Glutamatergic neuron (in vitro differentiated cells): ENCODE data around the gene STIM2. TPM values are rescaled to one million over a fixed set of nuclear protein-coding genes. Genes with fewer than 3 reads are reported as not detected.

Source experiments
- DNase-seq: peaks from one replicate; pipeline ENCODE4 v3.0.0; 2022
- H3K27ac Mint-ChIP-seq: one replicate; pipeline ENCODE4 v1.8.0; 2020; ENCODE audit warnings: mild to moderate bottlenecking, mixed read lengths, inconsistent platforms; ENCODE audit not compliant: unreplicated experiment
- H3K27me3 Mint-ChIP-seq: one replicate; pipeline ENCODE4 v1.8.0; 2020; ENCODE audit warnings: mild to moderate bottlenecking, moderate library complexity, mixed read lengths, inconsistent platforms; ENCODE audit not compliant: unreplicated experiment
- H3K36me3 Mint-ChIP-seq: one replicate; pipeline ENCODE4 v1.8.0; 2020; ENCODE audit warnings: mild to moderate bottlenecking, mixed read lengths, inconsistent platforms; ENCODE audit not compliant: unreplicated experiment
- H3K4me1 Mint-ChIP-seq: one replicate; pipeline ENCODE4 v1.8.0; 2020; ENCODE audit warnings: mild to moderate bottlenecking, low read depth, mixed read lengths, inconsistent platforms; ENCODE audit not compliant: unreplicated experiment
- H3K4me3 Mint-ChIP-seq: one replicate; pipeline ENCODE4 v1.8.0; 2020; ENCODE audit warnings: mild to moderate bottlenecking, mixed read lengths, inconsistent platforms; ENCODE audit not compliant: unreplicated experiment
- H3K9me3 Mint-ChIP-seq: one replicate; pipeline ENCODE4 v1.8.0; 2020; ENCODE audit warnings: mild to moderate bottlenecking, moderate library complexity, mixed read lengths, inconsistent platforms; ENCODE audit not compliant: unreplicated experiment
- CTCF ChIP-seq: fragments of 200-600 bp; sonication (generic); IDR thresholded peaks from one replicate; pipeline ENCODE4 v1.5.0; 2021; ENCODE audit not compliant: partially characterized antibody, unreplicated experiment
- total RNA-seq: library from RNA; stranded (reverse); fragmentation: NEBNext Ultra II Directional; extraction: Animal tissue kit (Norgen Biotek cat#: 25700); gene quantifications from one replicate; pipeline ENCODE4 v1.2.1, GENCODE V29; 2021; ENCODE audit not compliant: unreplicated experiment

Gene STIM2
- total RNA-seq, 1 donor from 2014 or later, result 28.2 TPM

DNA sequence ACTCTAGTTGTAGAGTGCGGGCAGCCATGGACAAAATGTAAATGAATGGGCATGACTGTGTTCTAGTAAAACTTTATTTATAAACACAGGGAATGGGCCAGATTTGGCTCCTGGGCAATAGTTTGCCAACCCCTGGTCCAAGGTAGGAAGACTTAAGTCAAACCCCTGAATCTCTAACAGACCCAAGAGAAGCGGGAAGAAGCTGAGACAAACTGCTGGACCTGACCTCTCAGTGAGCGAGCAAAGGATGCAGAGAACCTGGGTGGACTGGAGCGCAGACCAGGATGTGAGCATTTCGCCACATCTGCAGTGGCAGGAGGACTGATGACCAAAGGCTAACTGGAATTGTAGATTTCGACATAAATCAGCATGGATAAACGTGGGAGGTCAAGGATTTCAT lies 201.6 kb downstream of the STIM2 start:
- H3K36me3 Mint-ChIP-seq, result no peaks in the 10 kb centered on the region
- no peak overlapping the region for H3K27ac Mint-ChIP-seq
- no peaks in the 10 kb centered on the region for H3K9me3 Mint-ChIP-seq
- peaks cover 1% of the 10 kb centered on the region for H3K27me3 Mint-ChIP-seq
- DNase-seq, result no peak
- no peak overlapping the region for H3K4me3 Mint-ChIP-seq
- TF ChIP-seq CTCF, result no peak
- H3K4me1 Mint-ChIP-seq, result no peaks in the 10 kb centered on the region

DNA sequence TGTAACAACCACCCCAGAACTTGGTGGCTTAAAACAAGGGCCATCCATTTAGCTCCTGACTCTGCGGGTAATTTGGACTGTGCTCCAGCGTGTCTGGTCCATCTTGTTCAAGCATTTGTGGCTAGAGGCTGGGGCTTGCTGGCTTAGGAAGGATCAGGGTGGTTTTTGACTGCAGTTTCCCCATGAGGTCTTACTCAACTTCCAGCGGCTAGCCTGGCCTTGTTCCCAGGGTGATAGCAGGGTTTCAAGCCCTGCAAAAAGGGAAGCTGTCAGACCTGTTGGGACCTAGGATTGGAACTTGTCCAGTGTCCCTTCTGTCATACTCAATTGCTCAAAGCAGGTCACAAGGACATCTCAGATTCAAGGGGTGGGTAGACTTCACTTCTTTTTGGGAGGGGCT lies 205.9 kb downstream of the STIM2 start:
- H3K27ac Mint-ChIP-seq, result no peak overlapping the region

DNA sequence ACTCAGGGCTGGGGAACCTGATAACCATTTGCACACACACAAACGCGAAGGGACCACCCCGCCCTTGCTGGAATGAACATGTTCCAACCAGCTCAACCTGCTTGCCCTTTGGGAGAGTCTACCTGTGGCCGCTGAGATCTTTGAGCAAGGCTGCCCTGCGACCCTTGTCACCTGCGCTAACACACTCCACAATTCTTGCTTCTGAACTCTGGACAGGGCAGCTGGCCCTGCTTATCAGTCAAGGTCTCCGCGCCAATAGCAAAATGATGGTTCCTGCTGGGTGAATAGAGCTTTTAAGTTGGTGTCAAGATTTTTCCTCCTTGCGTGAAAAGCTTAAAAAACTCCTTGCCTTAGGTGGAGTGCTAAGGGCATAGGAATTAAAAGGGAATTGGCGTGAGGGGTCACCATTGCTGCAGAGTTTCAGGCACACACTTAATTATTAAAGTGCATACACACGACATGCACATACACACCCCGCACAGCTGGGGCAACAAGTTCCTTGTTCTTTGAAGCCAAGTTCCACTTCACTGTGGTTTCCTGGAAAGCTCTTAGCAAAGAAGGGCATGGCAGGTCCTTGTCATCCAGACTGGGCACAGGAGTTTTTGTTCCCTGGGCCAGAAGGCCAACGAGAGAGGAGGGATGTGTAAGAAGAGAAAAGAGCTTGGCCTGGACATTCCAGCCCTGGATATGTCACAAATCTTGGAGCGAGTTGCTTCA lies 207.7 kb downstream of the STIM2 start:
- Mint-ChIP-seq H3K27ac (no peak overlapping the region), H3K9me3 (no peaks in the 10 kb centered on the region), H3K4me3 (no peak overlapping the region), H3K4me1 (no peaks in the 10 kb centered on the region), H3K36me3 (no peaks in the 10 kb centered on the region), H3K27me3 (no peaks in the 10 kb centered on the region)
- no peak for TF ChIP-seq CTCF
- no peak for DNase-seq

More for the DNA sequence above, 205.9 kb downstream of the STIM2 start:
- no peak for TF ChIP-seq CTCF
- no peaks in the 10 kb centered on the region for H3K27me3 Mint-ChIP-seq
- no peaks in the 10 kb centered on the region for H3K4me1 Mint-ChIP-seq
- no peaks in the 10 kb centered on the region for H3K9me3 Mint-ChIP-seq
- H3K4me3 Mint-ChIP-seq, result no peak overlapping the region
- H3K36me3 Mint-ChIP-seq, result no peaks in the 10 kb centered on the region
- DNase-seq, result no peak
